ENCODE data around the gene PON1.

- TF ChIP-seq, protein P1, sequence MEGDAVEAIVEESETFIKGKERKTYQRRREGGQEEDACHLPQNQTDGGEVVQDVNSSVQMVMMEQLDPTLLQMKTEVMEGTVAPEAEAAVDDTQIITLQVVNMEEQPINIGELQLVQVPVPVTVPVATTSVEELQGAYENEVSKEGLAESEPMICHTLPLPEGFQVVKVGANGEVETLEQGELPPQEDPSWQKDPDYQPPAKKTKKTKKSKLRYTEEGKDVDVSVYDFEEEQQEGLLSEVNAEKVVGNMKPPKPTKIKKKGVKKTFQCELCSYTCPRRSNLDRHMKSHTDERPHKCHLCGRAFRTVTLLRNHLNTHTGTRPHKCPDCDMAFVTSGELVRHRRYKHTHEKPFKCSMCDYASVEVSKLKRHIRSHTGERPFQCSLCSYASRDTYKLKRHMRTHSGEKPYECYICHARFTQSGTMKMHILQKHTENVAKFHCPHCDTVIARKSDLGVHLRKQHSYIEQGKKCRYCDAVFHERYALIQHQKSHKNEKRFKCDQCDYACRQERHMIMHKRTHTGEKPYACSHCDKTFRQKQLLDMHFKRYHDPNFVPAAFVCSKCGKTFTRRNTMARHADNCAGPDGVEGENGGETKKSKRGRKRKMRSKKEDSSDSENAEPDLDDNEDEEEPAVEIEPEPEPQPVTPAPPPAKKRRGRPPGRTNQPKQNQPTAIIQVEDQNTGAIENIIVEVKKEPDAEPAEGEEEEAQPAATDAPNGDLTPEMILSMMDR (optimal IDR thresholded peaks at IDR 0.05 in 1 of 3, IDR thresholded peaks at IDR 0.05 in 1 of 3, conservative IDR thresholded peaks at IDR 0.05 in 1 of 3; ENCODE audit: extremely low read depth in 1 of 3, insufficient read depth in 2 of 3, low read length in 3 of 3) = no peak
- no peak for TF ChIP-seq EZH2 (IDR thresholded peaks at IDR 0.05; ENCODE audit: low read length)
These were observed 28.9 kb downstream of the PON1 start for GRCh38 chr7:95295397-95295796.

Data from keratinocyte (primary cell).